ENCODE results near the gene COX7A2.

DNA sequence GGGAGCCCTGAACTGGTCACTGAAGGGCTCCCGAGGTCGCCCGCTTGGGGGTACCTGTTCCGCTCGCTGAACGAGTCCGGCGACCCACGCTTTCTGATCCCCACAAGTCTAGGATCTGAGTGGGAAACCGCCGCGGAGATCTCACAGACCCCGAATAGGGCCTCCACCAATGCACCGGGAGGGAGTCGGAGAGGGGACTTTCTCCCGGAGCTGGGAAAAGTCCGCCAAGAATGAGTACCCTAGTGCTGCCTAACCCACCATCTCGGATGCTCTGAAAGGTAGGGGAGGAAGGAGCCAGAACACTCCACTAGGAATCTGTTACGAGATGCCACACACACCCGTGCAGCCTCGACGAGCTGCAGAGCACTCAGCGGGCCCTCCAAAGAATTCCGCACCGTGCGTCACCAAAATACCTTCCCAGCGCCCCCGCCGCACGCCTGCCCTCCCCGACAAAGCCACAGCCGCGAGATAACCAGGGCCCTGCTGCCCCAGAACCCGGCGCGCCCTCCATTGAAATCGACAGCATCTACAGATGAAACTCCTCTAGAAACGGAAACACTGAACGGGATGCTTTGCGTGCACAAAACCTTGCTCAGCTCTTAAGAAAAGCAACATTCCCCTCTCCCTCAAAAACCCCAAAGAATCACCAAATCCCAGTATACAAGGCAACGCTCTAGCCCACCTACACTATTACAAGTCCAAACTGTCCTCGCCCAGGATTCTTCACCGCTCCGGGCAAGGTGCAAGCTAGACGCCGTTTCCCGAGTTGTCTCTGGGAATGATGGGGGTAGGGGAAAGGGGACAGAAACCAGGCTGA, 38.4 kb downstream of the COX7A2 start:
- TF ChIP-seq CTCF (IDR thresholded peaks at IDR 0.05) (no peak), POLR2A (IDR thresholded peaks at IDR 0.05) (no peak)
